Measurements from ENCODE around the gene DNAAF8.

Gene DNAAF8

GRCh38 chr16:4788489-4788889 lies 54.2 kb downstream of the DNAAF8 start:
- H3K9me3 ChIP-seq (replicated peaks; ENCODE audit: insufficient read depth, low read length): no peaks in the 10 kb centered on the region
- H3K79me2 ChIP-seq (ENCODE audit: low read length): no peaks in the 10 kb centered on the region
- no peak for DNase-seq
- no peaks in the 10 kb centered on the region for H3K36me3 ChIP-seq (replicated peaks; ENCODE audit: insufficient read depth, low read length)
- H3K4me2 ChIP-seq (ENCODE audit: low read depth, low read length): no peak overlapping the region
- H3F3A ChIP-seq (ENCODE audit: insufficient read depth, low read length): no peaks in the 10 kb centered on the region
- H3K4me3 ChIP-seq (ENCODE audit: low read length): no peak overlapping the region
- H2AFZ ChIP-seq (ENCODE audit: low read length): no peak overlapping the region
- no peak overlapping the region for H3K27ac ChIP-seq (ENCODE audit: low read length)
- no peaks in the 10 kb centered on the region for H3K27me3 ChIP-seq (replicated peaks; ENCODE audit: insufficient read depth, low read length)
- H4K20me1 ChIP-seq (ENCODE audit: insufficient read depth, low read length): no peaks in the 10 kb centered on the region
- no peak overlapping the region for H3K9ac ChIP-seq (ENCODE audit: low read length)
- no peaks in the 10 kb centered on the region for H3K9me2 ChIP-seq (replicated peaks; ENCODE audit: insufficient read depth, low read length)
- no peak for TF ChIP-seq EZH2phosphoT487 (IDR thresholded peaks at IDR 0.05; ENCODE audit: low read length)
- no peak for TF ChIP-seq EZH2 (optimal IDR thresholded peaks at IDR 0.05; ENCODE audit: low read depth, low read length)
- TF ChIP-seq CTCF (IDR thresholded peaks at IDR 0.05; ENCODE audit: low read length): no peak
- no peaks in the 10 kb centered on the region for H3K4me1 ChIP-seq (ENCODE audit: low read length)

- Histone ChIP-seq H4K20me1 (ENCODE audit: insufficient read depth, low read length) (no peaks in the 10 kb centered on the region), H3K9ac (ENCODE audit: low read length) (no peak overlapping the region), H3K9me2 (replicated peaks; ENCODE audit: insufficient read depth, low read length) (no peaks in the 10 kb centered on the region), H3K36me3 (replicated peaks; ENCODE audit: insufficient read depth, low read length) (no peaks in the 10 kb centered on the region), H3F3A (ENCODE audit: insufficient read depth, low read length) (no peaks in the 10 kb centered on the region), H2AFZ (ENCODE audit: low read length) (no peak overlapping the region), H3K4me1 (ENCODE audit: low read length) (no peaks in the 10 kb centered on the region), H3K4me2 (ENCODE audit: low read depth, low read length) (no peak overlapping the region), H3K4me3 (ENCODE audit: low read length) (no peak overlapping the region), H3K27me3 (replicated peaks; ENCODE audit: insufficient read depth, low read length) (no peaks in the 10 kb centered on the region), H3K27ac (ENCODE audit: low read length) (no peak overlapping the region), H3K79me2 (ENCODE audit: low read length) (no peaks in the 10 kb centered on the region), H3K9me3 (replicated peaks; ENCODE audit: insufficient read depth, low read length) (no peaks in the 10 kb centered on the region)
- DNase-seq: no peak
- TF ChIP-seq CTCF (IDR thresholded peaks at IDR 0.05; ENCODE audit: low read length): no peak
- no peak for TF ChIP-seq EZH2 (optimal IDR thresholded peaks at IDR 0.05; ENCODE audit: low read depth, low read length)
- TF ChIP-seq EZH2phosphoT487 (IDR thresholded peaks at IDR 0.05; ENCODE audit: low read length): no peak
Observed at GRCh38 chr16:4788910-4789309, 54.6 kb downstream of the DNAAF8 start.

- DNase-seq: no peak
- Histone ChIP-seq H4K20me1 (ENCODE audit: insufficient read depth, low read length) (no peaks in the 10 kb centered on the region), H3K9me3 (replicated peaks; ENCODE audit: insufficient read depth, low read length) (no peaks in the 10 kb centered on the region), H3K27ac (ENCODE audit: low read length) (no peak overlapping the region), H3F3A (ENCODE audit: insufficient read depth, low read length) (no peaks in the 10 kb centered on the region), H3K4me2 (ENCODE audit: low read depth, low read length) (no peak overlapping the region), H3K36me3 (replicated peaks; ENCODE audit: insufficient read depth, low read length) (no peaks in the 10 kb centered on the region), H3K9ac (ENCODE audit: low read length) (no peak overlapping the region), H2AFZ (ENCODE audit: low read length) (no peak overlapping the region), H3K79me2 (ENCODE audit: low read length) (no peaks in the 10 kb centered on the region), H3K4me1 (ENCODE audit: low read length) (no peaks in the 10 kb centered on the region), H3K4me3 (ENCODE audit: low read length) (no peak overlapping the region), H3K27me3 (replicated peaks; ENCODE audit: insufficient read depth, low read length) (no peaks in the 10 kb centered on the region), H3K9me2 (replicated peaks; ENCODE audit: insufficient read depth, low read length) (no peaks in the 10 kb centered on the region)
- TF ChIP-seq EZH2phosphoT487 (IDR thresholded peaks at IDR 0.05; ENCODE audit: low read length) (no peak), CTCF (IDR thresholded peaks at IDR 0.05; ENCODE audit: low read length) (no peak), EZH2 (optimal IDR thresholded peaks at IDR 0.05; ENCODE audit: low read depth, low read length) (no peak)
Observed at GRCh38 chr16:4790261-4790660, 55.9 kb downstream of the DNAAF8 start.

Measured in MM.1S (cell line).